ENCODE data around the gene C14orf180.

Gene C14orf180

DNA sequence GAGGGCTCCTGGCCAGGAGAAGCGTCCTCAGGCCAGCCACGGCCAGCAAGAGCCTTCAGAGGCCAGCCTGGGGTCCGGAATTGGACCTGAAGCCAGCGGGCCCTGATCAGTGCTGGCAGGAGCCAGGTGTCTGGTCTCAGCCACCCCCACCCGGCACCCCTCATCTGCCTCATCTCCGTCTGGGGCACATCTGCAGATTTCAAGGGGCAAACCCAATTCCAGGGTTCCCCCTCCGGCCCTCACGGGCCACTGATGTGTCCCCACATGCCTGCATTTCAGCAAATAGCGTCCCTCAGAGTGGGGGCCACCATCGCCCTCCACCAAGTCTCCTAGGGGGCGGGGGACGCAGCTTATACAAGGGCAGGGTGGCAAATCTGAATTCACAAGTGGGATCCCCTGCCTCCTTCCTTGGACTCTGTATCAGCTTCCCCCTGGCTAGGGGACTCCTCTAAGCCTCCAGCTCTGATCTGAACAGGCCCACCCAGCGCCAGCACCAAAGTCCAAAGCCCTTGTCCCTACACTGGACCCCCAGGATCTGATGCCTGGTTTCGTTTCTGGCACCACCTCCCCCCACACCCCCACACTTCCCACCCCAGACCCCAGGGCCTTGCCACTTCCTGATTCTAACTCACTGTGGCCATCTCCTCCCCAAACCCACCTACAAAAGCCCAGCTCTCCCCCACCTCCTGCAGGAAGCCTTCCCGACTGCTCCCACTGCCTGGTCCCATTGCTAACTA, 14.9 kb downstream of the C14orf180 start:
- DNase-seq: no peak

GRCh38 chr14:104595116-104595675, 15.6 kb downstream of the C14orf180 start:
- no peak for DNase-seq

GRCh38 chr14:104595911-104596450, 16.4 kb downstream of the C14orf180 start:
- no peak for DNase-seq

GRCh38 chr14:104596451-104596918, 16.9 kb downstream of the C14orf180 start:
- DNase-seq: no peak

DNA sequence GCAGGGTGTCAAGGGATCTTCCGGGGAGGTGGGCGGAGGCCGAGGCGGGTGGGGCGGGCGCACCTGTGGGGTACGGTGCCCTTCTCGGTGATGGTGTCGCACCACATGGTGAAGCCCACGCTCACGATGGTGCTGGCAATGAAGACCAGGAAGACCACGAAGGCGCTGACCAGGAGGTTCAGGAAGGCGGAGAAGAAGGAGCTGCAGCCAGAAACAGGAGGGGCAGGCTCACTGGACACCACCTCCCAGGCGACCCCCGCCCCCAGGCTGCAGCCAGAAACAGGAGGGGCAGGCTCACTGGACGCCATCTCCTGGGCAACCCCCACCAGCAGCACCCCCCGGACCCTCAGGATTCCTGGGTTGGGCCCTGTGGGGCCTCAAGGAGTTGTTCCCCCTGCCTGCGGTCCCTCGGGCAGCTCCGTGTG, 17.4 kb downstream of the C14orf180 start:
- DNase-seq: no peak

- DNase-seq: no peak
Observed at GRCh38 chr14:104597576-104597975, 18.0 kb downstream of the C14orf180 start.

DNA sequence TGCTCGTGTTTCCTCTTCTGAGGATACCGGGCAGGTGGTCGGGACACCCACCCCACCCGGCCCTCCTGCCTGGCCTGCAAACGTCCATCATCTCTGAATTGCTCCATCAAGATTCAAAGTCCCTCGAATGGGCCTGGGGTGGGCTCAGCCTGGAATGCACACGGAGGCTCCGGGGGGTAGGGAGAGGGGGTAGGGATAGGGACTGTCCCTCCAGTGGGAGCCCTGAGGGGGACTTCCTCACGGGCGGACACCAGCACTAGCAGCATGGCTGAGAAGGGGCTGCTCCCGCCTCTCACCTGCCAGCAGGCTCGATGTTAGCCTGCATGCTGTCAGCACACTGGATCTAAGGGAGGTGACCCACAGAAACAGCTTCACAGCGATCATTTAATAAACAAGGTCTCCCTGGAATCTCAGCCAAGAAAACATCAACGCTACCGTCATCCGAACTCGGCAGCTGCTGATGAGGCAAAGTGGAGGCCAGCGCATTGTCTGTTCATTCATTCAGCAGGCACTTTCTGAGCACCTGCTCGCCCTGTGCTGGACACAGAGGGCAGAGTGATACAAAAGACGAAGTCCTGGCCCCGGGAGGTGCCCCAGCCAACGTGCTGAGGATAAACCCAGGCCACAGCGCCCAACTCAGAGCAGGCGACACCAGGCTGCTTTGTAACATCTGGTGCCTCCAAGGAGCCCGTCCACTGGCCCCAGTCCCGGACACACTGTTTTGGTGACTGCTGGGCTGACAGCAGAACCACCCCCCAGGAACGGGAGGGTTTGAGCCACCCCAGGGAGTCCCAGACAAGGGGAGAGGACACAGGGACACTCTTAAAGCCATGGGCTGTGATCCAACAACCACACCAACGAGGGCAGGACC, 18.7 kb downstream of the C14orf180 start:
- no peak for DNase-seq

DNA sequence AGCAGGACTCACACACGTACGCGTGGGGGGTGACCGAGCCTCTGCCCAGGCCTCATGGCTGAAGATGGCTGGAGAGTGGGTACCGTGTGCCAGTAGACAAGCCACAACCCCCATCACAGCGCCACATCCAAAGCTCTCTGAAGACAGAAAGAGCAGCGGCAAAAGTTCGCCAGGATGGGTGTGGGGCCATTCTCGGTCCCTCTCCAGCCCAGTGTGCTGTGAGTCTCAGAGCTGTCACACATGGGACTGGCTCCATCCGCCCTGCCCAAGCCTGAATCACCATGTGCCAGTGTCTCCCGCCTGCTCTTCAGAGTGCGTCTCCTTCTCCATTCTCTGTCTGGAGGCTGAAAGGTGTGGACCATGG, 19.3 kb downstream of the C14orf180 start:
- DNase-seq: no peak

DNA sequence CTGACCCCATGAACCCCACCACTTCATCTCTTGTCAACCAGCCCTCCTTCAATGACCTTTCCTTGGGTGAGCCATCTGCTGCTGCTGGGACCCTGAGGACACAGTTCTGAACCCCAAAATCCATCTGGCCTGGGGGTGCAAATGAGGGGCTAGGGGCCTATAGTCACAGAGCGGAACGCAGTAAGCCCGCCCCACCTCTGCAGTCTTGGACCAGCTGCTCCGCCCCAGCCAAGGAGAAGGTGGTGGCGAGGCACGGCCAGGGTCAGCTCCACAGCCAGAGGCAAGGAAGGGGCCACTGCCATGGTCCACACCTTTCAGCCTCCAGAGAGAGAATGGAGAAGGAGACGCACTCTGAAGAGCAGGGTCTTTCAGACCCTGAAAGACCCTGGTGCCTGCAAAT, 19.9 kb downstream of the C14orf180 start:
- DNase-seq: no peak

- DNase-seq: no peak
Observed at GRCh38 chr14:104600141-104600643, 20.6 kb downstream of the C14orf180 start.

GRCh38 chr14:104600805-104601204, 21.2 kb downstream of the C14orf180 start:
- no peak for DNase-seq

GRCh38 chr14:104601786-104602185, 22.2 kb downstream of the C14orf180 start:
- DNase-seq: no peak

GRCh38 chr14:104602315-104602932, 22.9 kb downstream of the C14orf180 start:
- no peak for DNase-seq

DNA sequence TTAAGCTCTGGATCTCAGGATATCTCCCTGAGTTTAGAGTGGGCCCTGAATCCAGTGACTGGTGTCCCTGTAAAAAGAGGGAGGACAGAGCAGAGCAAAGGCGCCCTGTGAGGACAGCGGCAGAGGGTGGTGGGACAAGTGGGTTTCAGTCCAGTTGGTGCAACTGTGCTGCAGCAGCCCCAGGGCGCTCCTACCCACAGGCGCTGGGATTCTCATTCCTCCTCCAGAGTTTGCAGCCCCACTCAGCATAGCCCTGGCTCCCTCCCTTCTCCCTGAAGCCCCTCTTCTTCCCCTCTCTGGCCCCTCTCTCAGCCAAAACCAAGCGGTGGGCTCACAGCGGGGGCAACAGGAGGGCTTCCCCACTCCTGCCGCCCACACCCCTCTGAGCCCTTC, 23.4 kb downstream of the C14orf180 start:
- no peak for DNase-seq

DNA sequence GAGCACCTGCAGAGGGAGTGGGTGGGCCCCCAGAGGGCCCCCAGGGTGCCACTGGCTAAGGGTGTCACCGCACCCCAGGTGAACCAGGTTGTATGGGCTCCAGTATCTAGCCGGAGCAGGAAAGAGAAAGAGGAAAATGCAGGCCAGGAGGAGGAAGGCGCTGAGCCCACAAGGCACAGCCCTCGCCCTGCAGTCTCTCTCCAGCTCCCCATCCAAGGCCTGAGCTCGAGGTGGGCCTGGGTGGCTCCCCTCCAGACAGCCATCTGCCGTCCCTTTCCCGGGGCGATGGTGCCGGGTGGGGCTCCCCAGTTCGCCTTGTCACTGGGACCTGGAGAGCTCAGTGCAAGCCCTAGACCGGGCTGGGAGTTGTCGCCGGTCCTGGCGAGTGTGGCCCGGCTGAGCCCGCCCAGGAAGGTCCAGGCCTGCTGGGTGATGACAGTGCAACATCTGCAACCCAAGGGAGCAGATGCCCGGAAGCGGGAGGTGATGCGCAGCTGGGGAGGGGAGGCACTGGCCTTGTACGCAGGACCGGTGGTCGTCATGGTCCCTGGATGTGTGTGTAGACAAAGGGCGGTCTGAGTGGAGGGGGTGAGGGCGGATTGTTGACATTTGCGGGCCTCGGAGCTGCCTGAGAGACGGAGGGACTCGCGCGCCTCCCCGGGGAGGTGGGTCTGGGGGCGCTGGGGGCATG, 24.3 kb downstream of the C14orf180 start:
- no peak for DNase-seq

GRCh38 chr14:104604458-104605449, 25.2 kb downstream of the C14orf180 start, which contains the start of gene TMEM179:
Gene TMEM179 (minus strand): TSS chr14:104604772. CDS start chr14:104604741, 31 bp downstream.
- DNase-seq: no peak

GRCh38 chr14:104609666-104610065, 30.1 kb downstream of the C14orf180 start:
- DNase-seq: no peak

DNA sequence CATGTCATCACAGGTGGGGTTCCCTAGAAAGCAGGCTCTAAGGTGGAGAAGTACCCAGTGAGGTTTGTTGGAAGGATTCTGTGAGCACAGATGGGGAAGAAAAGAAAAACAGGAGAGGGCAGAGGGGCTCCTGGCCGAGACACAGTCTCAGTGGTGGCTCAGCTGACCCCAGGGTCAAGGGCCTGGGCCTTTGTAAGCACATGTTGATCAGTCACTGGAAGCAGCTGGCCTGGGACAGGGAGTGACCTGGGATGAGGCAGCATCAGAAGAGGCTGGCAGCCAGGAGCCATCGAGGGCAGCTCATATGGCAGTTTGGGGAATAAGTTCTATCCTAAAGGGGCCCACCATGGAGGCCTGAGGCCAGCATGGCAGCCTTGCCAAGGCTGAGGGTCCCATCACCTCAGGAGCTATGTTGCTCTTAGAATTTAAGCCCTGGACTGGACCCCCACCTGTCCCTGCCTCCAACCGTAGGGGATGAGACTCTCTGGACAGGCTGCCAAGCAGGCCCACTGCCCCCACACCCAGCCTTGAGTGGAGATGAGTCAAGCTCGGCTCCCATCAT, 31.3 kb downstream of the C14orf180 start:
- DNase-seq: no peak

- no peak for DNase-seq
Observed at GRCh38 chr14:104611881-104612280, 32.3 kb downstream of the C14orf180 start.

- no peak for DNase-seq
Observed at GRCh38 chr14:104614126-104614812, 34.7 kb downstream of the C14orf180 start.
